GM03348 (cell line): Measurements from ENCODE around the gene COX11.

Experiments used
- DNase-seq: peaks from one replicate; pipeline ENCODE4 v3.0.0; 2012; ENCODE audit warnings: low spot score

COX11 gene

DNA sequence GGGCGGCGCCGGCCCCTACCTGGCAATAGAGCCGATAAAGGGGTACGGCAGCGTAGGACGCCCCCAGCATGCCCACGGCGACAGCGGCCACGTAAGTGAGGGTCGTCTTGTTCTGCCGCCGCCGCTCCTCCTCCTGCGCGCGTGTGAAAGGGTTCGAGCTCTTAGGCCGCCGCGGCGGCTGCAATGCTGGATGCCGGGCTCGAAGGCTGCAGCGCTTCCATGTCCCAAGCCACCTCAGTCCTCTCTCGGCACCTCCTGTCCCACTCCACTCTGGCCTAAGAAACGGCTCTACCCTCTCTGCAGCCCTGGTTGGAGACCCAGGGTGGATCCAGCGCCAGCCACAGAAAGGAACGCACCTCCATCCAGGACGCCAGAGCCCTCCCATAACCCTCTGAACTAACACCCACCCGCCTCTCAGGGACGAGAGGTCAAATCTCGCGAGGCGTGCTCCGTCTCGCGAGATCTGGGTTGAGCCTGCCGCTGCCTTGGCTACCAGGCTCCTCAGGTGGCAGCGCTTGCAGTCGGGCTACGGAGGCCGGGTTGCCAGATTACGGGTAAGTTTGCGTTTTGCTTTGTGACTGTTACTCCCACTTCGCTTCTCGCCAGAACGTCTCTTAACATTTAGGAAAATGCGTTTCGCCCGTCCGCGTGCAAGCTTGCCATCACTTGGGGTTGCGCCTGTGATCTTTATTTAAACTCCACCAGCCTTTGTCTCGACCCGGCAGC, at the start of gene COX11, which contains the start of gene STXBP4:
Gene COX11, minus strand, starts transcription at position 393 of the 726 bp plus-strand sequence. Its CDS starts 8 bp downstream, at position 385.
Gene STXBP4, plus strand, starts transcription at position 504 of the 726 bp plus-strand sequence. CDS start 17,455 bp downstream, outside the sequence.
- DNase-seq = peak; percentile 96

DNA sequence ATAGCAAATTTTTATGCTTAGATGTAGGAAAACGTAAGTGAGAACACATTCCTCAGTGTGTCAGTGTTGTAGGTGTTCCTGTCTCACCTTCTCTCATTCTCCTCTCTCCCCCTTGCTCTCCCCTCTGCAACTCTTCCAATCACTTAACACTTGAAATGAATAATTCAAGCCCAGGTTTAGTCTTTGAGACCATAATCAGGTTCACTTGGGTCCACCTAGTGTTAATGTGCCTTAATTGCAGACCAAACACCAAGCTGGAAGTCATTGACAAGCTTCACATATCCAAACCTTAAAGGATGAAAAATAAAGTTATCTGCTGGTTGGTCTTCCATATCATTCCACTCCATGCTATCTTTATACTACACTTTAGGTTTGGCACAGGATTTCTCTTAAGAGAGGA, 37.1 kb upstream of the COX11 start:
- DNase-seq = peak; percentile 7

GRCh38 chr17:55004484-55004883, 36.0 kb upstream of the COX11 start:
- no peak for DNase-seq

- DNase-seq = no peak
Measured at GRCh38 chr17:55002458-55002857, 34.0 kb upstream of the COX11 start.

GRCh38 chr17:54996441-54996840, 28.0 kb upstream of the COX11 start:
- DNase-seq = no peak

DNA sequence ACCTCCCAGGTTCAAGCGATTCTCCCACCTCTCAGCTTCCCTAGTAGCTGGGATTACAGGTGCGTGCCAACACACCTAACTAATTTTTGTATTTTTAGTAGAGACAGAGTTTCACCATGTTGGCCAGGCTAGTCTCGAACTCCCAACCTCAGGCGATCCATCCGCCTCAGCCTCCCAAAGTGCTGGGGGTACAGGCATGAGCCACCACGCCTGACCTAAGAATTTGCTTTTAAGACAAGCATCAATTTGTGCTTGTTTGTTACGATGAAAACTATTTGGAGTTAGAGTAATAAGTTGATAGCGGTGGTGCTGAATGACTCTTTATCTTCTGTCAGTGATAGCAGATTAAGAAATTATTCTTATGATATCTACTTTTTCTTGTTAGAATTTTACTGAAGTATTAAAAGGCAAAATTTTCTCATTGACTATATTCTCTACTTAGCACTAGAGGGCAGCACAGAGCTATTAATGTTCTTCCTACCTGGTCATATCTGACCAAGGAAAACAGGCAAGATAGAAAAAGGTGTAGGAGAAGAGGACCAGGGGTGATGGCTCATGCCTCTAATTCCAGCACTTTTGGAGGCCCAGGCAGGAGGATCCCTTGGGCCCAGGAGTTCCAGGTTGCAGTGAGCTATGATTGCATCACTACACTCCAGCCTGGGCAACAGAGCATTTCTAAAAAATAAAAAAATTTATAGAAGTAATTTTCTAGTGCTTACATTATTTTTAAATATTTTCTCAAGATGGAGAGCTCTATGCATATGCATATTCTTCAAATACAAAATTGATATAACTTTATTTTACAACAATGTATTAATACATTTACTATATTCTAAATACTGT, 24.6 kb upstream of the COX11 start:
- peak; percentile 48 for DNase-seq

DNA sequence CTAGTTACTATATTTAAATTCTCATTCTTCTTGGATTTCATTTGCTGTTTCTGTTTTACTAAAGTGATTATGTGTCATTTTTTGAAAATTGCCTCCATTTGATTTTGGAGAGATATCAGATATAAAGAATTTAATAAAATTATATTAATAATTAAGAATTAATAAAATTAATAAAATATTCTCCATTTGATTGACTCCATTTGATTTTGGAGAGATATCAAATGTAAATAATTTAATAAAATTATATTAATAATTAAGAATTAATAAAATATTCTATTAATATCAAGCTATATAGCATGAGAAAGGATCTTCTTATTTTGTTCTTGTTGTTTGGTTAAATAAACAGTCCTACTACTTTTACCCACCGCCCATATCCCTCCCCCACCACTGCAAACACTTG, 23.1 kb upstream of the COX11 start:
- no peak for DNase-seq

DNA sequence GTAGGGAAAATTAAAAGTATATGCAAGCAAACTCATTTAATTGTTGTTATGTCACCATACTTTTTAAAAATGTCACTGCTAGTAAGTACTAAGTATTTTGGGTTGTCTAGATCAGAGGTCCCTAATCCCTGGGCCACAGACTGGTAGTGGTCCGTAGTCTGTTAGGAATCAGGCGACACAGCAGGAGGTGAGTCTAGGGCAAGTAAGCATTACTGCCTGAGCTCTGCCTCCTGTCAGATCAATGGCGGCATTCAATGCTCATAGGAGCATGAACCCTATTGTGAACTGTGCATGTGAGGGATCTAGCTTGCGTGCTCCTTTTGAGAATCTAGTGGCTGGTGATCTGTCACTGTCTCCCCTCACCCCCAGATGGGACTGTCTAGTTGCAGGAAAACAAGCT, 21.7 kb upstream of the COX11 start:
- DNase-seq = no peak

GRCh38 chr17:54985476-54985875, 17.0 kb upstream of the COX11 start:
- DNase-seq = peak; percentile 13

DNA sequence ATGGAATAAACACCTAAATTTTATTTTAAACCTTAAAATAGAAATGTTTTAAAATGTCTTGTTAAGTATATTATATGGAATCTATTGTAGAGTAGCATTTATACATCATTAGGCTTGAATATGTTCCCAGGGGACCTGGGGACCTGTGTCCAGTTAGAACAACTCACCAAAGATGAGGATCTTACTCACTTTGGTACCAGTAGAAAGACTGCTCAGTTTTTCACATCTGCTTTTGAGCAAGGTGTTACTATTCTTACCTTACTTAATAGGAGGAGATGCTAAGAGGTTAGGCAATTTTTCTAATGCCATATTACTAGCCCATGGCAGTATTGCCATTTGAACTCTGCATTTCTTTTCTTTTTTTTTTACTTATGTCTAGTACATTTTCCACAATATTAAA, 14.8 kb upstream of the COX11 start:
- no peak for DNase-seq

DNA sequence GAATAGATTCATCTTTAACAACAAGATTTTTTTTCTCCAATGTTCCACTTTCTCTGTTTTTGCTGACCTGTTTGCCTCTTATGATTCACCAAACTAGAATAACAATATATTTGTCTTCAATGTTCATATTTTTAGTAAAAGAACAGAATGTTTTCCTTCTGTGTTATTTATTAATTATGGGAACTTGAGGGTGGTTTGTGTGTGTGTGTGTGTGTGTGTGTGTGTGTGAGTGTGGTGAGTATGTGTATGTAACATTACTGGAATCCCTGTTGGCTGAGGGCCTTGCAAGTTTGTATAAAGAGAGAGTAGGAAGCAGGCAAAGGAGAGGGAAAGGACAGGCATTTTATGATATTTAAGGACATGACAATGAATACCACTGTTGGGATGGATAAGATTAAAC, 13.9 kb upstream of the COX11 start:
- DNase-seq = no peak

DNA sequence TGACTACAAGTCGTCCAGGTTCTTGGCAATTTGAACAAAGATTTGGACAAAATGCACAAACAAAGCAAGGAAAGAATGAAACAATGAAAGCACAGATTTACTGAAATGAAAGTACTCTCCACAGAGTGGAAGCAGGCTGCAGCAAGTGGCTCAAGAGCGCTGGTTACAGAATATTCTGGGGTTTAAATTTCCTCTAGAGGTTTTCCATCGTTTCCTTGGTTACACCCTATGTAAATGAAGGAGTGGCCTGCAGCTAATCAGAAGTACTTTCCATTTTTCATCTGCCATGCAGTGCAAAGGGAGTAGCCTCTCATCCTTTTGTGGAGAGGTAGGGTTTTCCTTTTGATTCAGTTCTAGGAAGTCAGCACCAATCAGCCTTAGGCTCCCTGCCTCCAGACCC, 11.9 kb upstream of the COX11 start:
- no peak for DNase-seq

GRCh38 chr17:54979657-54980056, 11.2 kb upstream of the COX11 start:
- no peak for DNase-seq

GRCh38 chr17:54977744-54978143, 9.3 kb upstream of the COX11 start:
- DNase-seq = no peak

GRCh38 chr17:54976316-54976715, 7.9 kb upstream of the COX11 start:
- DNase-seq = no peak

DNA sequence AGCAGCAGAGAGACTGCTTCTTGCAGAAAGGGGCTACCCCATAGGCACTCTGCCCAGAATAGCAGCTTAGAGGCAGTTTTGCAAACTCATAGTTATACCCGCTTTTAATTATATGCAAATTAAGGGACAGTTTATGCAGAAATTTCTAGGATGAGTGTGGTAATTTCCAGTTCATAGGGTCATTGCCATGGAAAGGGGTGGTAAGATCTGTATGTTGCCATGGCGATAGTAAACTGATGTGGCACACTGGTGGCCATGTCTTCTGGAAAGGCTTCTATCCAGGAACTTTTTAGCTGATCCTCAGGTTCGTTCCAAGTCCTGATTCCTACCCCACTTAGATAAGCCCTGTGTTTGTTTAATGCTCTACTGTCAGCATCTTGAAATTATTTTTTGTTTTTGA, 6.3 kb upstream of the COX11 start:
- DNase-seq = no peak

- no peak for DNase-seq
Measured at GRCh38 chr17:54972406-54973138, 4.1 kb upstream of the COX11 start.

DNA sequence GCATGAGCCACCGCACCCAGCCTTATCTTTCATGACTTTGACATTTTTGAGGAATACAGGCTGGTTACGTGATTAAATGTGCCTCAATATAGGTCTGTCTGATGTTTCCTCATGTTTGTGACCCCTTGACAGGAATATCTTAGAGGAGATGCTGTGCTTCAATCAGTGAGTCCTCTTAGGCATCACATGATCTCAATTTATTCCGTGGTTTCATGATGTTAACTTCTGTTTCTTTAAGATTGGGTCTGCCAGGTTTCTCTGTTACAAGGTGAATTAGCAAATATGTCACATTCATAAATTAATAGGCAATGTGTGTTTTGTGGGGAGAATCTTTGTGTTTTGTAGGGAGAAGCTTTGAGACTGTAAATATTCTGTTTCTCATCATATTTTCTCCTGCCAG, 3.4 kb upstream of the COX11 start:
- DNase-seq = no peak

- no peak for DNase-seq
Measured at GRCh38 chr17:54971147-54971546, 2.7 kb upstream of the COX11 start.

DNA sequence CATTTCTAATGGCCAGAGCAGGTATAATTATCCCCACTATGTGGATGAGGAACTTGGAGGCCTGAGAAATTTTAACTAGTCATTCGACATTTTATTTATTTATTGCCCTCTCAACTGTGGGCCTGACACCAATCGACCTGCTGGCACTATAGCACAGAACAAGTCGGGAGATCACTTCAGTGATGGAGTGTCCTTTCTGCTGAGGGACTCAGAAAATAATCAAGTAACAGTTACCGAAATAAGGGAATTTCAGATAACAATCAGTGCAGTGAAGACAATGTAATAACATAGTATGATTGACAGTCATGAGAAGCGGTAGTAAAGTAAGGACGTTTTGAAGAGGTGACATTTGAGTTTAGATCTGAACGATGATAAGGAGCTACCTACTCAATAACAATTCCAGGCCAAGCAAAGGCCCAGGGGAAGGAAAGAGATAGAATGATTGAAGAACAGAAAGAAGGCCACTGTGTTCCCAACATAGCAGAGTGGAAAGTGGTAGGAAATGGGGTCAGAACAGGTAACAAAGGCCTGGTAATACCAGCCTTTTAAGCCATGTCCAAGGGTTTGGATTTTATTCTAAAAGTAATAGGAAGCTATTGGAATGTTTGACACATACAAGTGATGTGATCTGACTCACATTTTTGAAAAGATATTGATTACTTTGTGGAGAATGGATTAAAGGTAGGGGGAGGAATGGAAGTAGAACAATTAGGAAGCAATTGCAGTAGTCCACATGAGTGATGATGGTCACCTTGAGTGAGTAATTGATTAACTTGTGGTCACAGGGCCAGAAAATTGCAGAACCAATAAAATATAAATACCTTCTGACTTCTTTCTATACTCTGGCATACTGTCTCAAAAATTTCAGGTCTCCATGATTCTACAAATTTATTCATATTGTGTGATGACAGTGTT, 1.5 kb upstream of the COX11 start:
- no peak for DNase-seq

GRCh38 chr17:54968988-54969332, 506 bp upstream of the COX11 start:
- peak; percentile 42 for DNase-seq
